ENCODE results near the gene PFKFB3.
"Not testable (repeated sequence)": the region's sequence is repeated elsewhere in the genome, so short reads cannot be mapped to it uniquely, and the experiment has no call there.

Gene PFKFB3

GRCh38 chr10:6275022-6275997, 72.6 kb downstream of the PFKFB3 start:
- DNase-seq = no peak

GRCh38 chr10:6276356-6276755, 73.6 kb downstream of the PFKFB3 start:
- DNase-seq = no peak

GRCh38 chr10:6278519-6279120, 75.9 kb downstream of the PFKFB3 start:
- no peak for DNase-seq

- no peak for DNase-seq
Observed at GRCh38 chr10:6279540-6280267, 77.0 kb downstream of the PFKFB3 start.

GRCh38 chr10:6280291-6280690, 77.6 kb downstream of the PFKFB3 start:
- no peak for DNase-seq

GRCh38 chr10:6282454-6282958, 79.8 kb downstream of the PFKFB3 start:
- no peak for DNase-seq

GRCh38 chr10:6283655-6284054, 80.9 kb downstream of the PFKFB3 start:
- no peak for DNase-seq

GRCh38 chr10:6290621-6291020, 87.9 kb downstream of the PFKFB3 start:
- not testable (repeated sequence) for DNase-seq

- DNase-seq = no peak
Observed at GRCh38 chr10:6292741-6293151, 90.0 kb downstream of the PFKFB3 start.

GRCh38 chr10:6296425-6296824, 93.7 kb downstream of the PFKFB3 start:
- DNase-seq = not testable (repeated sequence)

- DNase-seq = no peak
Observed at GRCh38 chr10:6296828-6297251, 94.1 kb downstream of the PFKFB3 start.

- no peak for DNase-seq
Observed at GRCh38 chr10:6297522-6297921, 94.8 kb downstream of the PFKFB3 start.

GRCh38 chr10:6297951-6298381, 95.2 kb downstream of the PFKFB3 start:
- no peak for DNase-seq

GRCh38 chr10:6298428-6298827, 95.7 kb downstream of the PFKFB3 start:
- DNase-seq = no peak

- DNase-seq = no peak
Observed at GRCh38 chr10:6299234-6299633, 96.5 kb downstream of the PFKFB3 start.

- DNase-seq = no peak
Observed at GRCh38 chr10:6299743-6300105, 97.0 kb downstream of the PFKFB3 start.

- DNase-seq = no peak
Observed at GRCh38 chr10:6300106-6300783, 97.5 kb downstream of the PFKFB3 start.

- DNase-seq = no peak
Observed at GRCh38 chr10:6300784-6301460, 98.2 kb downstream of the PFKFB3 start.

GRCh38 chr10:6301488-6302075, 98.8 kb downstream of the PFKFB3 start:
- no peak for DNase-seq

Measured in NCI-H2081 treated with DMSO at 0.1 percent for 48 hours (cell line).